Glutamatergic neuron (in vitro differentiated cells): ENCODE measurements around the gene PIP5K1B. TPM values are rescaled to one million over a fixed set of nuclear protein-coding genes. Genes with fewer than 3 reads are reported as not detected.

Experiments
- DNase-seq: peaks from one replicate; pipeline ENCODE4 v3.0.0; 2022
- H3K27ac Mint-ChIP-seq: one replicate; pipeline ENCODE4 v1.8.0; 2020; ENCODE audit warnings: mild to moderate bottlenecking, mixed read lengths, inconsistent platforms; ENCODE audit not compliant: unreplicated experiment
- H3K27me3 Mint-ChIP-seq: one replicate; pipeline ENCODE4 v1.8.0; 2020; ENCODE audit warnings: mild to moderate bottlenecking, moderate library complexity, mixed read lengths, inconsistent platforms; ENCODE audit not compliant: unreplicated experiment
- H3K36me3 Mint-ChIP-seq: one replicate; pipeline ENCODE4 v1.8.0; 2020; ENCODE audit warnings: mild to moderate bottlenecking, mixed read lengths, inconsistent platforms; ENCODE audit not compliant: unreplicated experiment
- H3K4me1 Mint-ChIP-seq: one replicate; pipeline ENCODE4 v1.8.0; 2020; ENCODE audit warnings: mild to moderate bottlenecking, low read depth, mixed read lengths, inconsistent platforms; ENCODE audit not compliant: unreplicated experiment
- H3K4me3 Mint-ChIP-seq: one replicate; pipeline ENCODE4 v1.8.0; 2020; ENCODE audit warnings: mild to moderate bottlenecking, mixed read lengths, inconsistent platforms; ENCODE audit not compliant: unreplicated experiment
- H3K9me3 Mint-ChIP-seq: one replicate; pipeline ENCODE4 v1.8.0; 2020; ENCODE audit warnings: mild to moderate bottlenecking, moderate library complexity, mixed read lengths, inconsistent platforms; ENCODE audit not compliant: unreplicated experiment
- total RNA-seq: library from RNA; stranded (reverse); fragmentation: NEBNext Ultra II Directional; extraction: Animal tissue kit (Norgen Biotek cat#: 25700); gene quantifications from one replicate; pipeline ENCODE4 v1.2.1, GENCODE V29; 2021; ENCODE audit not compliant: unreplicated experiment
- TF ChIP-seq, protein P1 (sequence below): fragments of 200-600 bp; sonication (generic); IDR thresholded peaks from one replicate; pipeline ENCODE4 v1.5.0; 2021; ENCODE audit not compliant: partially characterized antibody, unreplicated experiment

The PIP5K1B gene
- total RNA-seq, 1 donor from 2014 or later: 0.27 TPM

GRCh38 chr9:68898781-68899439, 193.9 kb downstream of the PIP5K1B start:
- TF ChIP-seq, protein P1, sequence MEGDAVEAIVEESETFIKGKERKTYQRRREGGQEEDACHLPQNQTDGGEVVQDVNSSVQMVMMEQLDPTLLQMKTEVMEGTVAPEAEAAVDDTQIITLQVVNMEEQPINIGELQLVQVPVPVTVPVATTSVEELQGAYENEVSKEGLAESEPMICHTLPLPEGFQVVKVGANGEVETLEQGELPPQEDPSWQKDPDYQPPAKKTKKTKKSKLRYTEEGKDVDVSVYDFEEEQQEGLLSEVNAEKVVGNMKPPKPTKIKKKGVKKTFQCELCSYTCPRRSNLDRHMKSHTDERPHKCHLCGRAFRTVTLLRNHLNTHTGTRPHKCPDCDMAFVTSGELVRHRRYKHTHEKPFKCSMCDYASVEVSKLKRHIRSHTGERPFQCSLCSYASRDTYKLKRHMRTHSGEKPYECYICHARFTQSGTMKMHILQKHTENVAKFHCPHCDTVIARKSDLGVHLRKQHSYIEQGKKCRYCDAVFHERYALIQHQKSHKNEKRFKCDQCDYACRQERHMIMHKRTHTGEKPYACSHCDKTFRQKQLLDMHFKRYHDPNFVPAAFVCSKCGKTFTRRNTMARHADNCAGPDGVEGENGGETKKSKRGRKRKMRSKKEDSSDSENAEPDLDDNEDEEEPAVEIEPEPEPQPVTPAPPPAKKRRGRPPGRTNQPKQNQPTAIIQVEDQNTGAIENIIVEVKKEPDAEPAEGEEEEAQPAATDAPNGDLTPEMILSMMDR: no peak
- no peak for DNase-seq
- Mint-ChIP-seq H3K36me3 (no peaks in the 10 kb centered on the region), H3K4me1 (peaks cover 11% of the 10 kb centered on the region), H3K27ac (no peak overlapping the region), H3K4me3 (no peak overlapping the region), H3K9me3 (no peaks in the 10 kb centered on the region), H3K27me3 (no peaks in the 10 kb centered on the region)

- TF ChIP-seq, protein P1: no peak
- H3K36me3 Mint-ChIP-seq: no peaks in the 10 kb centered on the region
- peaks cover 2% of the 10 kb centered on the region for H3K9me3 Mint-ChIP-seq
- no peaks in the 10 kb centered on the region for H3K4me1 Mint-ChIP-seq
- H3K27me3 Mint-ChIP-seq: no peaks in the 10 kb centered on the region
- DNase-seq: no peak
- H3K27ac Mint-ChIP-seq: no peak overlapping the region
- H3K4me3 Mint-ChIP-seq: no peak overlapping the region
These were observed 199.4 kb downstream of the PIP5K1B start for GRCh38 chr9:68904454-68904853.

DNA sequence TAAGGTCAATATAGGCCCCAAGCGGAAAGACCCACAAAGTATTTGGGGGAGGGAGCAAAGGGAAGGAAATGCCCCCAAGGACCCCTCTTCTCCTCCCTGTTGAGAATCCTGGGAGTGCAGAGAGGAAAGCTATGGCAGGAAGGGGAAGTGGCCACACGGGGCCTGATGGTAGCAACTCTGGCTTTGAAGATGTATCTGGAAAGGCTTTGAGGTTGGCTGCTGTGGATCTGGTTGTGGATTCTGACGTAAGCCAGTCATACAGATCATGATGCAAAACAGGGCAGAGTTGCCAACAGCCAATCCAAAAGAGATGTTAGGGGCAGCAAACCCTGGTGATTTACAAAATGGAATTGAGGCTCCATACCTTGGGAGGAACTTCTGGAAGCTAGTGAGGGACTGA, 200.1 kb downstream of the PIP5K1B start:
- DNase-seq: no peak
- no peaks in the 10 kb centered on the region for H3K4me1 Mint-ChIP-seq
- H3K36me3 Mint-ChIP-seq: no peaks in the 10 kb centered on the region
- H3K27ac Mint-ChIP-seq: no peak overlapping the region
- TF ChIP-seq, protein P1: no peak
- no peak overlapping the region for H3K4me3 Mint-ChIP-seq
- no peaks in the 10 kb centered on the region for H3K27me3 Mint-ChIP-seq
- H3K9me3 Mint-ChIP-seq: peaks cover 2% of the 10 kb centered on the region

GRCh38 chr9:68907910-68908309, 202.9 kb downstream of the PIP5K1B start:
- H3K27ac Mint-ChIP-seq: no peak overlapping the region
- no peaks in the 10 kb centered on the region for H3K27me3 Mint-ChIP-seq
- no peak for DNase-seq
- H3K4me3 Mint-ChIP-seq: no peak overlapping the region
- TF ChIP-seq, protein P1: no peak
- H3K9me3 Mint-ChIP-seq: peaks cover 2% of the 10 kb centered on the region
- H3K4me1 Mint-ChIP-seq: no peaks in the 10 kb centered on the region
- H3K36me3 Mint-ChIP-seq: no peaks in the 10 kb centered on the region

- no peak overlapping the region for H3K4me3 Mint-ChIP-seq
These were observed 207.5 kb downstream of the PIP5K1B start for GRCh38 chr9:68912561-68912960.

More at GRCh38 chr9:68912561-68912960, 207.5 kb downstream of the PIP5K1B start:
- TF ChIP-seq, protein P1: no peak
- Mint-ChIP-seq H3K4me1 (no peaks in the 10 kb centered on the region), H3K9me3 (peaks cover 2% of the 10 kb centered on the region), H3K27me3 (no peaks in the 10 kb centered on the region), H3K27ac (no peak overlapping the region), H3K36me3 (no peaks in the 10 kb centered on the region)
- DNase-seq: no peak
